ENCODE results near the gene CDH22.

Gene CDH22

GRCh38 chr20:46353500-46354206 is 45.4 kb upstream of the CDH22 start:
- no peak for TF ChIP-seq CTCF (IDR thresholded peaks at IDR 0.05)
- Histone ChIP-seq H3K4me3 (no peak overlapping the region), H3K27ac (no peak overlapping the region)
- no peak for DNase-seq (ENCODE audit: low spot score)

GRCh38 chr20:46352370-46352938 is 44.2 kb upstream of the CDH22 start:
- DNase-seq (ENCODE audit: low spot score), result no peak
- H3K27ac ChIP-seq, result no peak overlapping the region
- no peak for TF ChIP-seq CTCF (IDR thresholded peaks at IDR 0.05)
- no peak overlapping the region for H3K4me3 ChIP-seq

- H3K27ac ChIP-seq, result no peak overlapping the region
- no peak for TF ChIP-seq CTCF (IDR thresholded peaks at IDR 0.05)
- no peak for DNase-seq (ENCODE audit: low spot score)
- H3K4me3 ChIP-seq, result no peak overlapping the region
These were observed 43.2 kb upstream of the CDH22 start for GRCh38 chr20:46351357-46352058.

- Histone ChIP-seq H3K27ac (no peak overlapping the region), H3K4me3 (no peak overlapping the region)
- TF ChIP-seq CTCF (IDR thresholded peaks at IDR 0.05), result no peak
- no peak for DNase-seq (ENCODE audit: low spot score)
These were observed 42.6 kb upstream of the CDH22 start for GRCh38 chr20:46350986-46351267.

GRCh38 chr20:46350201-46350985 is 42.1 kb upstream of the CDH22 start:
- no peak for TF ChIP-seq CTCF (IDR thresholded peaks at IDR 0.05)
- H3K4me3 ChIP-seq, result no peak overlapping the region
- DNase-seq (ENCODE audit: low spot score), result no peak
- H3K27ac ChIP-seq, result no peak overlapping the region

- no peak overlapping the region for H3K27ac ChIP-seq
- H3K4me3 ChIP-seq, result no peak overlapping the region
- no peak for DNase-seq (ENCODE audit: low spot score)
- no peak for TF ChIP-seq CTCF (IDR thresholded peaks at IDR 0.05)
These were observed 41.4 kb upstream of the CDH22 start for GRCh38 chr20:46349742-46350056.
